Activated CD4-positive, alpha-beta T cell treated with anti-CD3 and anti-CD28 coated beads for 4 hours (primary cell): Measurements from ENCODE around the gene VIP.

Experiments used
- DNase-seq, 2 donors: peaks; one replicate each; pipeline ENCODE4 v3.0.0-alpha.2; 2020

Gene VIP

DNA sequence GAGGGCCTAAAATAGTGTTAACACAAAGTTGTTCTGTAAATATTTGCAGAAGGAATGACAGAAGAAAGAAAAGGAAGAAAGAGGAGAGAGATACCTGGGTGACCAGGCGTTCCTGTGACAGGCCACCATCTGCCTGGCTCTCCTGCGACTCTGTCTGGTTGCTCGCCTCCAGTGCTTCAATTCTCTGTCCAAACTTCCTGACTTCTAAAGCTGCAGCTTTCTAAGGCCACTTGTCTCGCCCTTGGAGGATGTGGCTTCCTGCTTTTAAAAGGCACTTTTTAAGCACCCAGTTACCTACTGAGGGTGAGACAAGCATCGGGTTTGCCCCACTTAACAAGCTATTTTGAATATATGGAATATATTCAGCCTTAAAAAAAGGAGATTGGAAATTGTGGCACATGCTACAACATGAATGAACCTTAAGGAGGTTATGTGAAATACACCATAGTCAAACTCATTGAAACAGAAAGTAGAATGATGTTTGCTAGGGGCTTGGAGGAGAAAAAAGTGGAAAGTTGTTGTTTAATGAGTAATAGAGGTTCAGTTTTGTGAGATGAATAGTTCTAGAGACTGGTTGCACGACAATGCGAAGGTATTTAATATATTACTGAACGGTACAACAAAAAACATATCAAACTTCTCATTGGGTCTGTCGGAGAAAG is 32.8 kb downstream of the VIP start:
- no peak for DNase-seq

DNA sequence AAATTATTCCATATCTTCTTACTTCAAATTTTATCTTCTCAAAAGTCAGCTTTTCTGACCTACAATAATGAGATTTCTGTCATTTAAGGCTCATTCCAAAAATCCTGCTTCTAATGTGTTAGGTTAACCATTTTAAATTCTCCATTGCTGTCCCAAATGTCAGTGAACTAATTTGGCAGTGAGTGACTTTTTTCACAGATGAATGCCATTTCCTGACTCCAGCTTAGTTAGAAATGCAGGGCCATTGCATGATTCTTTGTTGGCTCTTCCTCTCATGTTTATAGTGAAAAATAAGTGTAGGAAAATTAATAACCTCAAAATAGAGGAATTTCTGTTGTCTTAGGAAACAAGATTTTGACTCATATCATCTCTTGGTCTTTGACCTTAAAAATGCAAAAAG is 44.1 kb downstream of the VIP start:
- no peak for DNase-seq

DNA sequence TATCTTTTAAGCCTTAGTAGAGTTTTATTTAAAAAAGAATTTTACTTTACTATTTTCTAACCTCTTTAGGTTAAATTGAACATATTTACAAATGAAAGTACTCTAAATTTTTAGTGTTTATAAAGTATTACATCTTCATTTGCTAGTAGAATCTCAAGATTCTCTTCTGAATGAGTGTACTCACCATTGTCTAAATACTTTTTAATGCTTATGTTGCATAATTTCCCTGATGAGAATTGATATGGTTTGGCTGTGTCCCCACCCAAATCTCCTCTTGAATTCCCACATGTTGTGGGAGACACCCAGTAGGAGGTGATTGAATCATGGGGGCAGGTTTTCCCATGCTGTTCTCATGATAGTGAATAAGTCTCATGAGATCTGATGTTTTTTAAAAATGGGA is 53.6 kb downstream of the VIP start:
- no peak for DNase-seq
